Measurements from ENCODE around the gene ZNF420.
"Not testable (repeated sequence)": the region's sequence is repeated elsewhere in the genome, so short reads cannot be mapped to it uniquely, and the experiment has no call there.

ZNF420 gene

GRCh38 chr19:37077934-37078716 is at the start of gene ZNF420:
Gene ZNF420 (plus strand): TSS chr19:37078433. CDS start chr19:37089119, 10,686 bp downstream.
- DNase-seq (ENCODE audit: low read depth in 2 of 2), result peak; percentile 76 to 77

GRCh38 chr19:37045140-37045539 is 33.1 kb upstream of the ZNF420 start:
- DNase-seq (ENCODE audit: low read depth in 2 of 2), result no peak

GRCh38 chr19:37055330-37055729 is 22.9 kb upstream of the ZNF420 start:
- no peak for DNase-seq (ENCODE audit: low read depth in 2 of 2)

- no peak for DNase-seq (ENCODE audit: low read depth in 2 of 2)
Observed at GRCh38 chr19:37056776-37057175, 21.5 kb upstream of the ZNF420 start.

GRCh38 chr19:37059142-37059541 is 19.1 kb upstream of the ZNF420 start:
- no peak for DNase-seq (ENCODE audit: low read depth in 2 of 2)

- DNase-seq (ENCODE audit: low read depth in 2 of 2), result not testable (repeated sequence)
Observed at GRCh38 chr19:37064886-37065285, 13.3 kb upstream of the ZNF420 start.

- DNase-seq (ENCODE audit: low read depth in 2 of 2), result no peak
Observed at GRCh38 chr19:37074111-37074510, 4.1 kb upstream of the ZNF420 start.

GRCh38 chr19:37074819-37075362 is 3.3 kb upstream of the ZNF420 start:
- no peak for DNase-seq (ENCODE audit: low read depth in 2 of 2)

- DNase-seq (ENCODE audit: low read depth in 2 of 2), result not testable (repeated sequence)
Observed at GRCh38 chr19:37076524-37076923, 1.7 kb upstream of the ZNF420 start.

- DNase-seq (ENCODE audit: low read depth in 2 of 2), result no peak
Observed at GRCh38 chr19:37077501-37077933, 716 bp upstream of the ZNF420 start.

- no peak for DNase-seq (ENCODE audit: low read depth in 2 of 2)
Observed at GRCh38 chr19:37078717-37079032, 442 bp downstream of the ZNF420 start.

- DNase-seq (ENCODE audit: low read depth in 2 of 2), result no peak
Observed at GRCh38 chr19:37079238-37079637, 1.0 kb downstream of the ZNF420 start.

- DNase-seq (ENCODE audit: low read depth in 2 of 2), result no peak
Observed at GRCh38 chr19:37082307-37082706, 4.1 kb downstream of the ZNF420 start.

- DNase-seq (ENCODE audit: low read depth in 2 of 2), result no peak
Observed at GRCh38 chr19:37087110-37087509, 8.9 kb downstream of the ZNF420 start.

GRCh38 chr19:37095859-37096258 is 17.6 kb downstream of the ZNF420 start:
- no peak for DNase-seq (ENCODE audit: low read depth in 2 of 2)

GRCh38 chr19:37098570-37098969 is 20.3 kb downstream of the ZNF420 start:
- DNase-seq (ENCODE audit: low read depth in 2 of 2), result no peak

GRCh38 chr19:37104135-37104534 is 25.9 kb downstream of the ZNF420 start:
- not testable (repeated sequence) for DNase-seq (ENCODE audit: low read depth in 2 of 2)

GRCh38 chr19:37111753-37112152 is 33.5 kb downstream of the ZNF420 start:
- not testable (repeated sequence) for DNase-seq (ENCODE audit: low read depth in 2 of 2)

- no peak for DNase-seq (ENCODE audit: low read depth in 2 of 2)
Observed at GRCh38 chr19:37114001-37114400, 35.8 kb downstream of the ZNF420 start.

GRCh38 chr19:37122093-37122492 is 43.9 kb downstream of the ZNF420 start:
- not testable (repeated sequence) for DNase-seq (ENCODE audit: low read depth in 2 of 2)

- no peak for DNase-seq (ENCODE audit: low read depth in 2 of 2)
Observed at GRCh38 chr19:37127999-37128820, 50.0 kb downstream of the ZNF420 start.

- no peak for DNase-seq (ENCODE audit: low read depth in 2 of 2)
Observed at GRCh38 chr19:37128821-37129177, 50.6 kb downstream of the ZNF420 start.

- DNase-seq (ENCODE audit: low read depth in 2 of 2), result no peak
Observed at GRCh38 chr19:37136111-37136510, 57.9 kb downstream of the ZNF420 start.

Data from stimulated activated CD8-positive, alpha-beta memory T cell treated with anti-CD3 and anti-CD28 coated beads, Interleukin-2, amount 100 ng/mL, for 48 hours (primary cell).